KG1 (cell line): Measurements from ENCODE around the gene TOMM20.
"Not testable (repeated sequence)": the region's sequence is repeated elsewhere in the genome, so short reads cannot be mapped to it uniquely, and the experiment has no call there.

Source experiments
- DNase-seq: peaks from one replicate; lab custom pipeline; 2025; lab: John Stamatoyannopoulos, UW

TOMM20 gene

DNA sequence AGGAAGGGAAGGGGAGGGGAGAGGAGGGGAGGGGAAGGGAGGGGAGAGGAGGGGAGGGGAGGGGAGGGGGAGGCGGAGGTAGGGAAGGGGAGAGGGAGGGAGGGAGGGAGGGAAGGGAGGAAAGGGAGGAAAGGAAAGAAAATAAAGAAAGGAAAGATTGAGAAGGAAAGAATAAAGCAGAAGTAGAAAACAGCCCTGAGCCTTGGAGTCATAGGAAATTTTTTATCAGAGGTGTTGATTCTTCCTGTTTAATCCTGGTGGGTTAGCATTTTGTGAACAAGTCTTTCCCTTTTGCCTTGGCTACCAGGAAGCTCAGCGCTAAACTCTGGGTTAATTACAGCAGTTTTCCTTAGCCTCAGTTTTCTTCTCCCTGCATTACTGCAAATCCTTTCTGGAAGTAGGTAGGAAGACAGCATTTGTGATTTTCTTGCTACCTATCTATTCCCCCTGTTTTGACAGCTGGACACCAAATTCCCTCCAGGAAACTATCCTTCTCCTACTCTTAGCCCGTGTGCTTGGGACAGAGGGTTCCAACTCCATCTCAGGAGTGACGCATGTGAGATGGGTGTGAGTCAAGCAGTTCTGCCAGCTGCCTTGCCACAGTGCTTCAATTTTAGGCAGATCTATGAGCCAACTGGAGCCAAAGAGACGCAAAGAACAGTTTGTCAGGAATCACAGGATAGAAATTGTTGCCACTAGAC lies 26.9 kb downstream of the TOMM20 start:
- no peak for DNase-seq

DNA sequence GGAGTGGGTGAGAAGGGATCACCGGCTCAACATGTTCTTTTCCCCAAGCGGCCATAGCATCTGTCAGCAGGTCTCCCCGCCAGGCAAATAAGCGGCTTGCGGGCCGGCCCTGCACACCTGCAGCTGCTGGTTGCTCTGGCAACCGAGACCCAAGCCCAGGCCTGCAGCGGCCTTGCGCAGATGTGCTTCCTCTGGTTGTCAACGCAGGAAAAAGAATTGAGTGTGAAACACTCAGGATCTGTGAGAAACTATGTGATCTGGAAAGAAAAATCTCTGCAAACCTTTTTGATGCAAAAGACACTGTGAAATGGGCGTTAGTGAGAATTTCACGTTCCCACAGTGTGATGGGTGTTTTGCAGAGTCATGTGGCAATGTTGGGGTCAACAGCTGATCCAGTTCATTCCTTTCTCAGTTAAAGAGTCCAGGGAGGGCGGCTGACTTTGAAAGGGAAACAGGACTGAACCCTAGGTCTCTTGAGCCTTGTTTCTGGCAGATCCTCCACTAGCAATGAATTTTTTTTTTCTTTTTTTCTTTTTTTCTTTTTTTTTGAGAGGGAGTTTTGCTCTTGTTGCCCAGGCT lies 28.4 kb downstream of the TOMM20 start:
- DNase-seq, result no peak

DNA sequence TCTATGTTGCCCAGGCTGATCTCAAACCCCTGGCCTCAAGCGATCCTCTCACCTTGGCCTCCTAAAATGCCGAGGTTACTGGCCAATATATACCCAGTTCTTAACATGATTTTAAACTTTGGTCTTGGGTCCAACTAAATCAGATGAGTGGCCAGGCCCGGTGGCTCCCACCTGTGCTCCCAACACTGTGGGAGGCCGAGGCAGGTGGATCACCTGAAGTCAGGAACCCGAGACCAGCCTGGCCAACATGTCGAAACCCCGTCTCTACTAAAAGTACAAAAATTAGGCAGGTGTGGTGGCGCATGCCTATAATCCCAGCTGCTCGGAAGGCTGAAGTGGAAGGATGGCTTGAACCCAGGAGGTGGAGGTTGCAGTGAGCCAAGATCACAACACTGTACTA lies 29.6 kb downstream of the TOMM20 start:
- no peak for DNase-seq

DNA sequence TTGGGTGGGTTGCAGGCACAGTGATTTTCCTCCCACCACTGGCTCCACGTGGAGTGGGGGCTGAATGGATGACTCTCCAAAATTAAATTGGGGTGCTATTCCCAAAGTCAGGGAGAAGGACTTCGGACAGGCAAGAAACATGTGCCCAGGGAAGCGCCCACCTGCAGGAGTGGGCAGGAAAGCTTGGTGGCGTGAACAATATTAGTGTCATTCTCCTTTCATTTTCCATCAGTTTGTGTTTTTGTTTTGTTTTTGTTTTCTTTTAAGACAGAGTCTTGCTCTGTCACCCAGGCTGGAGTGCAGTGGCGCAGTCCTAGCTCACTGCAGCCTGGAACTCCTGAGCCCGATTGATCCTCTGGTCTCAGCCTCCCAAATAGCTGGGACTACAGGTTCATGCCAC lies 30.1 kb downstream of the TOMM20 start:
- no peak for DNase-seq

DNA sequence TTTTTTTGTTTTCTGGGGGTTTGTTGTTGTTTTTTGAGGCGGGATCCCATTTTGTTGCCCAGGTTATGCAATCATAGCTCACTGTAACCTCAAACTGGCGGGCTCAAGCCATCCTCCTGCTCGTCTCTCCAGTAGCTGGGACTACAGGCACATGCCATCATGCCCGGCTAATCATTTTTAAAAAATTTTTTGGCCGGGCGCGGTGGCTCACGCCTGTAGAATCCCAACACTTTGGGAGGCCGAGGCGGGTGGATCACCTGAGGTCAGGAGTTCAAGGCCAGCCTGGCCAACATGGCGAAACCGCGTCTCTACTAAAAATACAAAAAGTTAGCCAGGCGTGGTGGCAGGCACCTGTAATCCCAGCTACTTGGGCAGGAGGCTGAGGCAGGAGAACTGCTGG lies 31.1 kb downstream of the TOMM20 start:
- not testable (repeated sequence) for DNase-seq

DNA sequence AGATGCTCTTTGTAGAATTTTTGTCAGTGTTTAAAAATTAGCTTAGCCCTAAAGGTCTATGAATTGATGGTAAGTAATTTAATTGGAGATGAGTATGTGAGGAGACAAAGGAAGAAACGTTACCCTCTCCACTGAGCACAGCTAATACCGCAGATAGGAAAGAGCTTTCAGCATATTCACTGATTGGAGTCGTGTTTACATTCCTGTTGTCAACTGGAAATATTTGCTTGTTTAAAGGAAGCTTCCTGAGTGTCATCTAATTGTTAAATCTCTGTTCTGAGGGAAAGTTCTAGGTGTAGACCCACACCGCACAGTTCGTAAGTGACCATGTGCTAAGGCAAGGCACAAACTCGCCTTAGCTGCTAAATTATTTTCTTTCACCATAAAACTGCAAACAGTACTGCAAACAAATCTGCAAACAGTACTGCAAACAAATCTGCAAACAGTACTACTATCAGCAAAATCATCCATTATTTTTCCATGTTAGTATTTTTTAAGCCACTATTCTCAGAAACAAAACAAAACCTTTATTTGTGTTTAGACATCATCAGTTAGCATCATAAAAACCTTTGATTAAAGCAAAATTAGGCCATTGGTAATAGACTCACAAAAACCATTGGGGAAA lies 32.6 kb downstream of the TOMM20 start:
- DNase-seq, result no peak

DNA sequence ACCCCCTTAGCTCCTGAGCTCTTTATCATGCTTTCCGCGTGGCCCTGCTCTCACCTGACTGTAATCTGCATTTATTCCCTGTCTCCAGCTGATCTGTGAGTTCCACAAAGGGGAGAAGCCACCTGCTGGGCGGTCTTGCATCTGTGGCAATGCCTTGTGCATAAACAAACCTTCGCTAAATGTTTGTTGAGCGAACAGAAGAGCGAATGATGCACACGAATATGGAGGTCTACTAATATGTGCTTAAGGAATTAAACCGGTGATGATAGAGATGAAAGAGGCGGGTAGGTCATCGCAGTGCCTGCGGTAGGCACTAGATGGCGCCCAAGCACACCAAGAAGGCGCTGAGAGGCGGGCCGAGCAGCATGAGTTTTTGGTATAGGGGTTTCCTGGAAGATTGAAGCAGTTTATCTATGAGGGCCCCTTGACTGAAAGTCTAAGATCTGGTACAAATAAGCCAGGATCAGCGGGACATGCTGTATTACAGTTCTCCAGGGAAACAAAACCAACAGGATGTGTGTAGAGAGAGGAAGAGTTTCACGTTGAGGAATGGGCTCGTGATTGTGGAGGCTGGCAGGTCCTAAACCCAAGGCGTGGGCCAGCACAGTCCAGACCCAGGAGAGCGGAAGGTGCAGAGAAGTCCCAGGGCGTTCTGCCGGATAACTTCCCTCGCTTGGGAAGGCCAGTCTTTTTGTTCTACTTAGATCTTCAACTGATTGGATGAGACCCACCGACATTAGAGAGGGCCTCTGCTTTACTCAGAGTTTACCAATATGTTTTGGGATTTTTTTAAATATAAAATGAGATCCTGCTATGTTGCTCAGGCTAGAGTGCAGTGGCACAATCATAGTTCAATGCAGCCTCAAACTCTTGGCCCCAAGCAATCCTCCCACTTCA lies 34.7 kb downstream of the TOMM20 start:
- peak; percentile 65 for DNase-seq

DNA sequence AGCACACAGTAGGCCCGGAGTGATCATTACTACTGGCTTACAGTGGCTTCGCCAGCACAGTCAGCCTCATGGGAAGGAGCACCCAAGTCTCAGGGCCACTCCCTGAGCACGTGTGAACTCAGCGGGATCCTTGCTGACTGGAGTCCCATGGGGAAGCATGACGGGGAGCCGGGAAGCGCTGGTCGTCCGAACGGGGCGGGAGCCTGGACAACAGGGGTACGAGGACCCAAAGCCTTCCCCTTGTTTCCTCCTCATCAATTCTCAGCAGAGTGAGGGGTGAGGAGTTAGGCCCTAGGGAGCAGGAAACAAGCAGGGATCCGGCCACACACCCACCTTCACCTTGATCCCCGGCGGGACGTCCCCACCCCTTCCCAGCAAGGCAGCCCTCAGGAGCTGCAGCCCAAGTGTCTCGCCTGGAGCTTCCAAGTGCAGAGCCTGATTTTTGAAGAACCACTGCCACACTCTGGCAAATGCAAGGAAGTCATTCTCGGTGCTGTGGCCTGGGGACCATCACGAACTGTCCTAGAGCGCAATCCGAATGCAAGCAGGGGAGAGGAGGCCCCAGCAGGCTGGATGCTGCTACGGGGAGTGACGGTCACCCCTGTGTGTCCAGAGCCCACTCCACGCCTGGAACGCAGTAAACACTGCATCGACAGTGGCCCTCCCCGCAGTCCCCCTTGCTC lies 35.5 kb downstream of the TOMM20 start:
- DNase-seq, result no peak

DNA sequence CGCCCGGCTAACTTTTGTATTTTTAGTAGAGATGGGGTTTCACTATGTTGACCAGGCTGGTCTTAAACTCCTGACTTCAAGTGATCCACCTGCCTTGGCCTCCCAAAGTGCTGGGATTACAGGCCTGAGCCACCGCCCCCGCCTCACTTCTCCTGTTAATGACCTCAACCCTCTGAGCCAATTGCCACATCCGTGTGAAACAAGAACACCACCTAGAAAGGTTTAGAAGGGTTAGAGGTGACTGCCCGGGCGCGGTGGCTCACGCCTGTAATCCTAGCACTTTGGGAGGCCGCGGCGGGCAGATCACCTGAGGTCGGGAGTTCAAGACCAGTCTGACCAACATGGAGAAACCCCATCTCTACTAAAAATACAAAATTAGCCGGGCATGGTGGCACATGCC lies 36.2 kb downstream of the TOMM20 start:
- not testable (repeated sequence) for DNase-seq

DNA sequence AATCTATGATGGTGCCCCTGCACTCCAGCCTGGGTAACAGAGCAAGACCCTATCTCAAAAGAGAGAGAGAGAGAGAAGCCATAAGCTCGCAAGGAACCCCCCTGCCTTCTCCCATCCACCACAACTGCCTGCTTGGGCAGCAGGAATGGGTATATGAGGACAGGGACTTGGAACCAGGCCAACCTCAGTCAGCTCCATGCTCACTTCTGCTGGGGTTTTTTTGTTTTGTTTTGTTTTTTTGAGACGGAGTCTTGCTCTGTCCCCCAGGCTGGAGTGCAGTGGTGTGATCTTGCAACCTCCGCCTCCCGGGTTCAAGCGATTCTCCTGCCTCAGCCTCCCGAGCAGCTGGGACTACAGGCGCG lies 36.6 kb downstream of the TOMM20 start:
- not testable (repeated sequence) for DNase-seq

DNA sequence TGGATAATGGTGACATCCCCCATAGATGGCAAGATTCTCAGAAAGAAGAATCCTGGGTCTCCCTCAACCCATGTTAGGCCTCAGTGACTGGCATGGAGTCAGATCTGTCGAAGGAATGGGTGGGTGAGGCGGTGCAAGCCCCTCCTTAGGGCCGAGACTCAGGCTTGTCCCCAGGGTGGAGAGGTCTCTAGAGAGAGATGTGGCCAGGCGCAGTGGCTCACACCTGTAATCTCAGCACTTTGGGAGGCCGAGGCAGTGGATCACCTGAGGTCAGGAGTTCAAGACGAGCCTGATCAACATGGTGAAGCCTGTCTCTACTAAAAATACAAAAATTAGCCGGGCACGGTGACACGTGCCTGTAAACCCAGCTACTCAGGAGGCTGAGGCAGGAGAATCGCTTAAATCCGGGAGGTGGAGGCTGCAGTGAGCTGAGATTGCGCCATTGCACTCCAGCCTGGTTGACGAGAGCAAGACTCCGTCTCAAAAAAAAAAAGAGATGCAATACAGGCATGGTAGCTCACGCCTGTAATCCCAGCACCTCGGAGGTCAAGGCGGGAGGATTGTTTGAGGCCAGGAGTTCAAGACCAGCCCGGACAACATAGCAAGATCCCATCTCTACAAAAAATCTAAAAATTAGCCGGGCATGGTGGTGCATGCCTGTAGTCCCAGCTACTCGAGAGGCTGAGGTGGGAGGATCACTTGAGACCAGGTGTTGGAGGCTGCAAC lies 37.2 kb downstream of the TOMM20 start:
- DNase-seq, result not testable (repeated sequence)

DNA sequence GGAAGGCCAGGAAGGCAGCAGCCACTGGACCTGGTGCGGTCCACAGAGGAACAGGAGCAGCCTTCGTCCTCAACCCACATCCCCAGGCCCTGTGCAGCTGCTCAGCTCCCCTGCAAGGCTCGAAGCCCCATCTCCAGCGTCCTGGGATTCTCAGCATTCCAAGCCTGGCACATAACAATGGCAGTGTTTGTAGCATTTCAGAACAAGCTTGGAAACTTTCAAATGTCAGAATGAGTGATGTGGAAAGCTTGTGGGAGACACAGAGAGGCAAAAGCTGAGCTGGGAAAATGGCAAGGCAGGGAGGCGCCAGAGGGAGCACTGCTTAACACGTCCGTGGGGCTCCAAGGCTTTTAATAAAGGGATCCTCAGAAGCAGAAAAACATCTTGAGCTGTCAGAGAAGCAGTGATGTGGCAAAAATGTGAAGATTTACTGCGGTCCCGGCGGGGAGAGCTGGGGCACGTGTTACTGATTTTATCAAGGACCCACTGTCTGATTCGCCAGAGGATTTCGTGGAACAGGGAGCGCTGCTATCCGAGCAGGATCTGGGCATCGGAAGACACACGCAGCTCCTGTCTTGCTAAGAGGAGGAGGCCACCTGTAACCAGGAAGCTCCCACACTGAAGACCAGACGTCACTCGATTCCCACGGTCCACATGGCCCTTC lies 38.1 kb downstream of the TOMM20 start:
- DNase-seq, result no peak

DNA sequence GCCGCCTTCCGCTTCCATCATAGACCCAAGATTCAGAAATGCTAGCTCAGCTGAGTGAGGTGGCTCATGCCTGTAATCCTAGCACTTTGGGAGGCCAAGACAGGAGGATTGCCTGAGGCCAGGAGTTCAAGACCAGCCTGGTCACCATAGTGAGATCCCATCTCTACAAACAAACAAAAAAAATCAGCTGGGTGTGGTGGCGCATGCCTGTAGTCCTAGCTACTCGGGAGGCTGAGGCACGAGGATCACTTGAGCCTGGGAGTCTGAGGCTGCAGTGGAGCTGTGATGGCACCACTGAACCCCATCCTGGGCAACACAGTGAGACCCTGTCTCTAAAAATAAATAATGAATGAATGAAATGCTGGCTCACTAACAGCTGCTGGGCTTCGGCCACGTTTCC lies 39.7 kb downstream of the TOMM20 start:
- DNase-seq, result no peak

DNA sequence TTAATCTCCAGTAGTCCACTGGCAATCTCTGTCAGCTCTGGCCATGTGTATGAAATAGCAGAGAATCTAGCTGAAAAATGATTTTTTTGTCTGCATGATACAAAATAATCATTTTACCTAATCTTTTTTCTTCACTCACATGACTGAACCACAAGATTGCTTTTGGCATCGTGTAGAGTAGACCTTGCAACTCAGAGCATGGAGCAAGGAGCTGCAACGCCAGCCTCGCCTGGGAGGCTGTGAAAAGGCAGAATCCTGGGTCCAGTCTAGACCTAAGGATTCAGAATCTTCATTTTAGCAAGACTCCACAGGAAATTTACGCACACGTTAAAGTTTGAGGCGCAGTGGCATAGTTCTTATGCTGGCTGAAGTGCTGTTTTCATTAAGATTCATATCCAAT lies 40.2 kb downstream of the TOMM20 start:
- DNase-seq, result no peak

DNA sequence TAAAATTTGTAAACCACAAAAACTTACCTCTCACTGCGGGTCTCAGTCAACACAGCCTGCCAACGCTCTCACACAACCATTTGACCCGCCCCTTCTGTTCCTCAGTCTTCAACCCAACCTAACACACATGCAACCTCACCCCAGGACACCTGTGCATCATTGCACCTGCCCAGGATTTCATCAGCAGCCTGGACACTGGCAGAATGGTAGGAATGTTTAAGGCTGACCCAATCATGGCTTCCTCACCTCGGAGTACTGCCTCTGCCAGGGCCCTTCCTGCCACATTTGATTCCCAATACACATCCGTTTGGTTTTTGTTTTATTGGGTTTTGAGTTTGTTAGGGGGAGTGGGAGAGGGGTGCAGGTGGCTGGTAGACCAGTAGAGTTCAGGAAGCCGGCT lies 40.7 kb downstream of the TOMM20 start:
- no peak for DNase-seq

DNA sequence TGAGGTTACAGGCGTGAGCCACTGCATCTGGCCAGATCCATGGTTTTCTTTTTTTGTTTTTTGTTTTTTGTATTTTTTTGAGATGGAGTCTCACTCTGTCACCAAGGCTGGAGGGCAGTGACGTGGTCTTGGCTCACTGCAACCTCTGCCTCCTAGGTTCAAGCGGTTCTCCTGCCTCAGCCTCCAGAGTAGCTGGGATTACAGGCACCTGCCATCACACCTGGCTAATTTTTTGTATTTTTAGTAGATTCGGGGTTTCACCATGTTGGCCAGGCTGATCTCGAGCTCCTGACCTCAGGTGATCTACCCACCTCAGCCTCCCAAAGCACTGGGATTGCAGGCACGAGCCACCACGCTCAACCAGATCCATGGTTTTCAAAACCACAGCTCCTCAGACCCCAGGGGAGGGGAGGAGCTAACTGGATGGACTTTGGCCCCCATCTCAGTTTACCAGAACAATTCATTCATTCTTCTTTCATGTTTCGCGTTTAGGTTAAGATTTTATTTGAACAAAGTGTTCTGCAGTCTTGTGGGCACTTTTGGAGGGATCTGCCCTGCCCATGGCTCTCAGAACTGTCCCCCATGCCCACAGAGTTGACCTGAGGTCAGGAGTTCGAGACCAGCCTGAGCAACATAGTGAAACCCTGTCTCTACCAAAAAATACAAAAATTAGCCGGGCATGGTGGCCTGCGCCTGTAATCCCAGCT lies 43.1 kb downstream of the TOMM20 start:
- not testable (repeated sequence) for DNase-seq

DNA sequence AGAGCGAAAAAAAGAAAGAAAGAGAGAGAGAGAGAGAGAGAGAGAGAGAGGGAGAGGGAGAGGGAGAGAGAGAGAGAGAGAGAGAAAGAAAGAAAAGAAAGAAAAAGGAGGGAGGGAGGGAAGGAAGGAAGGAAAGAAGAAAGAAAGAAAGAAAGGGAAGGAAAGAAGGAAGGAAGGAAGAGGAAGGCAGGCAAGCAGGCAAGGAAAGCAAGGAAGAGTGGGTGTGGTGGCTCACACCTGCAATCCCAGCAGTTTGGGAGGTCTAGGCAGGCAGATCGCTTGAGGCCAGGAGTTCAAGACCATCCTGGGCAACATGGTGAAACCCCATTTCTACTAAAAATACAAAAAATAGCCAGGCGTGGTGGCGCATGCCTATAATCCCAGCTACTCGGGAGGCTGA lies 47.8 kb downstream of the TOMM20 start:
- DNase-seq, result not testable (repeated sequence)

DNA sequence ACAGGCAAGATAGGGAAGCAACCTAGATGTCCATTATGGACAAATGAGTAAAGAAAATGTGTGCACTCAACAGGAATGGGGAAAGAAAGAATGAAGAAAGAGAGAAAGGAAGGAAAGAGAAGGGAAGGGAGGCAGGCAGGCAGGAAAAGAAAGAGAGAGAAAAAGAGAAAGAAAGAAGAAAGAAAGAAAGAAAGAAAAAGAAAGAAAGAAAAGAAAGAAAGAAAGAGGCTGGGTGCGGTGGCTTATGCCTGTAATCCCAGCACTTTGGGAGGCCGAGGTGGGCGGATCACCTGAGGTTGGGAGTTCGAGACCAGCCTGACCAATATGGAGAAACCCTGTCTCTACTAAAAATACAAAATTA lies 48.4 kb downstream of the TOMM20 start:
- not testable (repeated sequence) for DNase-seq

DNA sequence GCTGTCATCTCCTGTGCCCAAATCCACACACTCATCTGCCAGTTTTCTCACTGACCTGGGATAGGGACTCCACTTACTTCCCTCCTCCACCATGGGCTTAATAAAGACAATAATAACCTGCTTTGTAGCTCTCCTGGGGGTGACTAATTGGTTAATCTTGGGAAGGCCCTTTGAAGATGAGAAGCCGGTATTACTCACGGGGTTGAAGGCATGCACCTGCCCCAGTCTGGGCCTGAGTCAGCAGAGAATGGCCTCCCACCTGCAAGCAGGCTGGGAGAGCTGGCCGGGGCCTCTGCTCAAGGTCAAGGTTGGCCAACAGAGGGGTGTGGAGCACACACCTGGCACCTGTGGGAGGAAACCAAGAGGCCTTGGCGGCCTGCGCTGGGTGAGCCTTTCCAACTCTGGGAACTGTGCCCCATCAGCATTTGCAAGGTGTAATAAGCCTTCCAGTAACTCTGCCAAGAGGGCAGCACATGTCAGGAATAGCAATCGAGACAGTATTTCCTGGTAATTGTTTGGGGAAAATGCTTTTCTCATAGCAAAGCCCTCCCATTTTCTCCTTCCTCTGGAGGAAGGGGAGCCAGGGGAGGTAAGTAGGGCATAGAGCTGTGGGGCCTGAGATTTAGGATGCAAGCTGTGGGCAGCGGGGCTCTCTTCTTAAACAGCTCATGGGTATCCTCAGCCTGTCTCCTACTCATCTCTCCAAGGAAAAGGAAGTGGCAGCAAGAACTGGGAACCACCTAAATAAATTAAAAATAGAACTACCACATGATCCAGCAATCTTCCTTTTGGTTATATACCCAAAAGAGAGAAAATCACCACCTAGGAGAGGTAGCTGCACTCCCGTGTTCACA lies 49.0 kb downstream of the TOMM20 start:
- DNase-seq, result no peak
